HepG2 (cell line): ENCODE data around the gene NEAT1. TPM values are rescaled to one million over a fixed set of nuclear protein-coding genes. Genes with fewer than 3 reads are reported as not detected.

Experiments
- DNMT1 ChIP-seq: sonication (generic); formaldehyde crosslinking; IDR thresholded peaks from 2 replicates; pipeline ENCODE4 v1.5.1; 2020; ENCODE audit warnings: mild to moderate bottlenecking, missing genetic modification reagents
- NCOA1 ChIP-seq: sonication (generic); formaldehyde crosslinking; IDR thresholded peaks from 2 replicates; pipeline ENCODE4 v1.9.0; 2021; ENCODE audit warnings: missing genetic modification reagents
- NR2F2 ChIP-seq: IDR thresholded peaks from 2 replicates; pipeline ENCODE4 v1.6.1; 2012; ENCODE audit warnings: low read depth, inconsistent platforms, borderline replicate concordance
- PRDM4 ChIP-seq: sonication (generic); formaldehyde crosslinking; IDR thresholded peaks from 2 replicates; pipeline ENCODE4 v1.9.0; 2021; ENCODE audit warnings: missing genetic modification reagents, borderline replicate concordance
- RARG ChIP-seq: sonication (generic); formaldehyde crosslinking; IDR thresholded peaks from 2 replicates; pipeline ENCODE4 v1.4.0; 2020; ENCODE audit warnings: low read depth, mild to moderate bottlenecking, missing genetic modification reagents
- SETDB1 ChIP-seq: sonication (generic); formaldehyde crosslinking; IDR thresholded peaks from 2 replicates; pipeline ENCODE4 v1.5.1; 2020; ENCODE audit warnings: missing genetic modification reagents, mild to moderate bottlenecking, borderline replicate concordance
- SMARCC2 ChIP-seq: fragments of 450-650 bp; IDR thresholded peaks from 2 replicates; pipeline ENCODE4 v1.6.1; 2017; ENCODE audit warnings: antibody characterized with exemption, mild to moderate bottlenecking
- SNRNP70 ChIP-seq: fragments of 200-400 bp; formaldehyde crosslinking; IDR thresholded peaks from 2 replicates; pipeline ENCODE4 v1.6.1; 2017; ENCODE audit warnings: mild to moderate bottlenecking, low read depth, low read length, moderate library complexity
- SSRP1 ChIP-seq: IDR thresholded peaks from 2 replicates; pipeline ENCODE4 v1.6.1; 2016; ENCODE audit warnings: control low read depth
- XBP1 ChIP-seq: sonication (generic); formaldehyde crosslinking; IDR thresholded peaks from 2 replicates; pipeline ENCODE4 v1.5.0; 2020; ENCODE audit warnings: missing genetic modification reagents
- ZBTB46 ChIP-seq: sonication (generic); formaldehyde crosslinking; IDR thresholded peaks from 2 replicates; pipeline ENCODE4 v1.4.0; 2020; ENCODE audit warnings: mild to moderate bottlenecking, missing genetic modification reagents, borderline replicate concordance
- ZNF136 ChIP-seq: sonication (generic); formaldehyde crosslinking; IDR thresholded peaks from 2 replicates; pipeline ENCODE4 v1.8.1; 2022; ENCODE audit warnings: low read depth, mild to moderate bottlenecking, moderate library complexity, missing genetic modification reagents
- ZNF260 ChIP-seq: sonication (generic); formaldehyde crosslinking; IDR thresholded peaks from 2 replicates; pipeline ENCODE4 v1.4.0; 2020; ENCODE audit warnings: missing genetic modification reagents, low read depth, mild to moderate bottlenecking, borderline replicate concordance
- ZNF563 ChIP-seq: sonication (generic); formaldehyde crosslinking; IDR thresholded peaks from 2 replicates; pipeline ENCODE4 v1.8.0; 2022; ENCODE audit warnings: mild to moderate bottlenecking, moderate library complexity, missing genetic modification reagents
- ZNF609 ChIP-seq: sonication (generic); formaldehyde crosslinking; IDR thresholded peaks from 2 replicates; pipeline ENCODE4 v1.4.0; 2020; ENCODE audit warnings: mild to moderate bottlenecking, missing genetic modification reagents, borderline replicate concordance
- ZNF616 ChIP-seq: sonication (generic); formaldehyde crosslinking; IDR thresholded peaks from 2 replicates; pipeline ENCODE4 v1.5.0; 2020; ENCODE audit warnings: low read depth, mild to moderate bottlenecking, missing genetic modification reagents
- ZNF691 ChIP-seq: sonication (generic); formaldehyde crosslinking; IDR thresholded peaks from 2 replicates; pipeline ENCODE4 v1.4.0; 2020; ENCODE audit warnings: missing genetic modification reagents, low read depth, mild to moderate bottlenecking, borderline replicate concordance
- ZNF772 ChIP-seq: sonication (generic); formaldehyde crosslinking; IDR thresholded peaks from 2 replicates; pipeline ENCODE4 v1.5.0; 2020; ENCODE audit warnings: mild to moderate bottlenecking, missing genetic modification reagents
- ZSCAN20 ChIP-seq: sonication (generic); formaldehyde crosslinking; IDR thresholded peaks from 2 replicates; pipeline ENCODE4 v1.4.0; 2020; ENCODE audit warnings: missing genetic modification reagents, mild to moderate bottlenecking, borderline replicate concordance
- polyA plus RNA-seq, 8 experiments: library from polyadenylated mRNA; depleted of rRNA in 3 of 8; stranded (reverse) in 7 of 8; unstranded in 1 of 8; fragments of >200 nt; fragmentation: Illumina TruSeq in 4 of 8; extraction: Trizol in 4 of 8; gene quantifications; 2 replicates each; pipeline versions ENCODE4 v1.2.1 to v1.2.3, GENCODE V29; 2011 to 2016; ENCODE audit warnings: low read depth in 4 of 8, missing spikeins in 1 of 8, mixed read lengths in 1 of 8; ENCODE audit not compliant: insufficient read depth in 1 of 8
- total RNA-seq, 5 experiments: library from RNA; depleted of rRNA; stranded (reverse); fragments of >200 nt; fragmentation: Illumina TruSeq; extraction: Trizol; gene quantifications; 2 replicates each; pipeline ENCODE4 v1.2.3, GENCODE V29; 2016; ENCODE audit warnings: low read depth in 1 of 5

Gene NEAT1
- total and polyA plus RNA-seq, 2 of the 13 experiments (the other 11 are each of a cell fraction or from before 2014, with no cell fraction given), result 20.5 to 41.2 TPM

GRCh38 chr11:65419772-65420481 lies 2.7 kb upstream of the NEAT1 start (continued):
- TF ChIP-seq PRDM4 (CRISPR knock-in tag), result no peak
- TF ChIP-seq NR2F2, result no peak
- TF ChIP-seq ZNF772 (CRISPR knock-in tag), result peak; percentile 54; the same call in 1 of the 2 replicates
- TF ChIP-seq XBP1 (CRISPR knock-in tag), result no peak
- TF ChIP-seq NCOA1 (CRISPR knock-in tag), result 0 out of 2 replicates have a peak, but pooled peaks have one; percentile 20
- TF ChIP-seq ZNF136 (CRISPR knock-in tag), result no peak
- no peak for TF ChIP-seq ZBTB46 (CRISPR knock-in tag)
- no peak for TF ChIP-seq SETDB1 (CRISPR knock-in tag)
- no peak; the same call in 1 of the 2 replicates for TF ChIP-seq ZNF609 (CRISPR knock-in tag)
- no peak for TF ChIP-seq ZNF260 (CRISPR knock-in tag)
- no peak for TF ChIP-seq DNMT1 (CRISPR knock-in tag)
- no peak for TF ChIP-seq ZNF616 (CRISPR knock-in tag)
- TF ChIP-seq SMARCC2, result no peak
- TF ChIP-seq SSRP1, result peak; percentile 39; the same call in 1 of the 2 replicates
- TF ChIP-seq ZSCAN20, result no peak
- TF ChIP-seq RARG (CRISPR knock-in tag), result no peak; the same call in 1 of the 2 replicates
- 0 out of 2 replicates have a peak, but pooled peaks have one; percentile 29 for TF ChIP-seq ZNF691 (CRISPR knock-in tag)
- no peak for TF ChIP-seq SNRNP70
- TF ChIP-seq ZNF563 (CRISPR knock-in tag), result no peak
